Progenitor cell of endocrine pancreas (in vitro differentiated cells): ENCODE measurements around the gene CCDC107. TPM values are rescaled to one million over a fixed set of nuclear protein-coding genes. Genes with fewer than 3 reads are reported as not detected.
A peak's percentile ranks its signal among the peaks of the same experiment; 100 is the strongest.

ENCODE experiments used
- DNase-seq: peaks from one replicate; pipeline ENCODE4 v3.0.0; 2021; ENCODE audit warnings: low spot score; ENCODE audit not compliant: unreplicated experiment
- H3K27ac Mint-ChIP-seq: 2 replicates; pipeline ENCODE4 v1.8.0; 2021; ENCODE audit warnings: mild to moderate bottlenecking, moderate library complexity, mixed read lengths
- H3K27me3 Mint-ChIP-seq: 2 replicates; pipeline ENCODE4 v1.8.0; 2021; ENCODE audit warnings: mixed read lengths
- H3K36me3 Mint-ChIP-seq: 2 replicates; pipeline ENCODE4 v1.8.0; 2022; ENCODE audit warnings: mixed read lengths; ENCODE audit not compliant: insufficient read depth
- H3K4me1 Mint-ChIP-seq: 2 replicates; pipeline ENCODE4 v1.8.0; 2021; ENCODE audit warnings: low read depth, mixed read lengths
- H3K4me3 Mint-ChIP-seq: 2 replicates; pipeline ENCODE4 v1.8.0; 2021; ENCODE audit warnings: low read depth, mild to moderate bottlenecking, moderate library complexity, mixed read lengths
- H3K9me3 Mint-ChIP-seq: 2 replicates; pipeline ENCODE4 v1.8.0; 2021; ENCODE audit warnings: low read depth, mixed read lengths
- total RNA-seq: library from RNA; stranded (reverse); gene quantifications from 2 replicates; pipeline ENCODE4 v1.2.1, GENCODE V29; 2021
- TF ChIP-seq, protein P1 (sequence below): fragments of 200-600 bp; sonication (generic); IDR thresholded peaks from one replicate; pipeline ENCODE4 v1.5.0; 2021; ENCODE audit warnings: antibody characterized with exemption, mild to moderate bottlenecking; ENCODE audit not compliant: unreplicated experiment

CCDC107 gene
- total RNA-seq, 1 donor from 2014 or later: 18.8 TPM

DNA sequence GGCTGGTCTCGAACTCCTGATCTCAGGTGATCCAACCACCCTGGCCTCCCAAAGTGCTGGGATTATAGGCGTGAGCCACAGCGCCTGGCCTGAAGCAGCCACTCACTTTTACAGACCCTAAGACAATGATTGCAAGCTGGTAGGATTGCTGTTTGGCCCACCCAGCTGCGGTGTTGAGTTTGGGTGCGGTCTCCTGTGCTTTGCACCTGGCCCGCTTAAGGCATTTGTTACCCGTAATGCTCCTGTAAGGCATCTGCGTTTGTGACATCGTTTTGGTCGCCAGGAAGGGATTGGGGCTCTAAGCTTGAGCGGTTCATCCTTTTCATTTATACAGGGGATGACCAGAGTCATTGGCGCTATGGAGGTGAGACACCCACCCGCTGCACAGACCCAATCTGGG lies 17.1 kb downstream of the CCDC107 start:
- H3K27ac Mint-ChIP-seq: peak overlapping the region; percentile 64
- H3K27me3 Mint-ChIP-seq: peaks cover 19% of the 10 kb centered on the region
- H3K4me1 Mint-ChIP-seq: peaks cover 4% of the 10 kb centered on the region
- no peaks in the 10 kb centered on the region for H3K36me3 Mint-ChIP-seq
- H3K4me3 Mint-ChIP-seq: peak overlapping the region; percentile 72
- H3K9me3 Mint-ChIP-seq: no peaks in the 10 kb centered on the region
- TF ChIP-seq, protein P1, sequence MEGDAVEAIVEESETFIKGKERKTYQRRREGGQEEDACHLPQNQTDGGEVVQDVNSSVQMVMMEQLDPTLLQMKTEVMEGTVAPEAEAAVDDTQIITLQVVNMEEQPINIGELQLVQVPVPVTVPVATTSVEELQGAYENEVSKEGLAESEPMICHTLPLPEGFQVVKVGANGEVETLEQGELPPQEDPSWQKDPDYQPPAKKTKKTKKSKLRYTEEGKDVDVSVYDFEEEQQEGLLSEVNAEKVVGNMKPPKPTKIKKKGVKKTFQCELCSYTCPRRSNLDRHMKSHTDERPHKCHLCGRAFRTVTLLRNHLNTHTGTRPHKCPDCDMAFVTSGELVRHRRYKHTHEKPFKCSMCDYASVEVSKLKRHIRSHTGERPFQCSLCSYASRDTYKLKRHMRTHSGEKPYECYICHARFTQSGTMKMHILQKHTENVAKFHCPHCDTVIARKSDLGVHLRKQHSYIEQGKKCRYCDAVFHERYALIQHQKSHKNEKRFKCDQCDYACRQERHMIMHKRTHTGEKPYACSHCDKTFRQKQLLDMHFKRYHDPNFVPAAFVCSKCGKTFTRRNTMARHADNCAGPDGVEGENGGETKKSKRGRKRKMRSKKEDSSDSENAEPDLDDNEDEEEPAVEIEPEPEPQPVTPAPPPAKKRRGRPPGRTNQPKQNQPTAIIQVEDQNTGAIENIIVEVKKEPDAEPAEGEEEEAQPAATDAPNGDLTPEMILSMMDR: no peak
- no peak for DNase-seq

- peaks cover 19% of the 10 kb centered on the region for H3K27me3 Mint-ChIP-seq
- peak overlapping the region; percentile 76 for H3K27ac Mint-ChIP-seq
- peak overlapping the region; percentile 72 for H3K4me3 Mint-ChIP-seq
- no peaks in the 10 kb centered on the region for H3K36me3 Mint-ChIP-seq
- H3K9me3 Mint-ChIP-seq: no peaks in the 10 kb centered on the region
- TF ChIP-seq, protein P1: peak; percentile 22
- H3K4me1 Mint-ChIP-seq: peaks cover 4% of the 10 kb centered on the region
- DNase-seq: peak; percentile 86
Measured at GRCh38 chr9:35675732-35676392, 17.8 kb downstream of the CCDC107 start.

DNA sequence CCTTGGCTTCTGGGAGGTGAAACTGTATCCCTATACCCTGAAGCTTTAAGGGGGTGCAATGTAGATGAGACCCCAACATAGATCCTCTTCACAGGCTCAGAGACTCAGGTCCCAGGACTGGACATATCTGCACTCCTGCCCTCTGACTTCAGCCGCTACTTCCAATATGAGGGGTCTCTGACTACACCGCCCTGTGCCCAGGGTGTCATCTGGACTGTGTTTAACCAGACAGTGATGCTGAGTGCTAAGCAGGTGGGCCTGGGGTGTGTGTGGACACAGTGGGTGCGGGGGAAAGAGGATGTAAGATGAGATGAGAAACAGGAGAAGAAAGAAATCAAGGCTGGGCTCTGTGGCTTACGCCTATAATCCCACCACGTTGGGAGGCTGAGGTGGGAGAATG lies 21.0 kb downstream of the CCDC107 start:
- Mint-ChIP-seq H3K9me3 (no peaks in the 10 kb centered on the region), H3K4me3 (no peak overlapping the region), H3K4me1 (peaks cover 5% of the 10 kb centered on the region), H3K27ac (peak overlapping the region; percentile 76), H3K36me3 (no peaks in the 10 kb centered on the region), H3K27me3 (peaks cover 16% of the 10 kb centered on the region)
- TF ChIP-seq, protein P1: no peak
- DNase-seq: no peak

DNA sequence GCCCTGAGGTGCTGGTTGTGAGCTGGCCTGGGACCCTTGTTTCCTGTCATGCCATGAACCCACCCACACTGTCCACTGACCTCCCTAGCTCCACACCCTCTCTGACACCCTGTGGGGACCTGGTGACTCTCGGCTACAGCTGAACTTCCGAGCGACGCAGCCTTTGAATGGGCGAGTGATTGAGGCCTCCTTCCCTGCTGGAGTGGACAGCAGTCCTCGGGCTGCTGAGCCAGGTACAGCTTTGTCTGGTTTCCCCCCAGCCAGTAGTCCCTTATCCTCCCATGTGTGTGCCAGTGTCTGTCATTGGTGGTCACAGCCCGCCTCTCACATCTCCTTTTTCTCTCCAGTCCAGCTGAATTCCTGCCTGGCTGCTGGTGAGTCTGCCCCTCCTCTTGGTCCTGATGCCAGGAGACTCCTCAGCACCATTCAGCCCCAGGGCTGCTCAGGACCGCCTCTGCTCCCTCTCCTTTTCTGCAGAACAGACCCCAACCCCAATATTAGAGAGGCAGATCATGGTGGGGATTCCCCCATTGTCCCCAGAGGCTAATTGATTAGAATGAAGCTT lies 21.8 kb downstream of the CCDC107 start:
- no peak overlapping the region for H3K27ac Mint-ChIP-seq
- TF ChIP-seq, protein P1: no peak
- no peaks in the 10 kb centered on the region for H3K9me3 Mint-ChIP-seq
- no peak for DNase-seq
- peaks cover 10% of the 10 kb centered on the region for H3K27me3 Mint-ChIP-seq
- H3K4me3 Mint-ChIP-seq: no peak overlapping the region
- H3K4me1 Mint-ChIP-seq: peaks cover 4% of the 10 kb centered on the region
- peaks cover 2% of the 10 kb centered on the region for H3K36me3 Mint-ChIP-seq

DNA sequence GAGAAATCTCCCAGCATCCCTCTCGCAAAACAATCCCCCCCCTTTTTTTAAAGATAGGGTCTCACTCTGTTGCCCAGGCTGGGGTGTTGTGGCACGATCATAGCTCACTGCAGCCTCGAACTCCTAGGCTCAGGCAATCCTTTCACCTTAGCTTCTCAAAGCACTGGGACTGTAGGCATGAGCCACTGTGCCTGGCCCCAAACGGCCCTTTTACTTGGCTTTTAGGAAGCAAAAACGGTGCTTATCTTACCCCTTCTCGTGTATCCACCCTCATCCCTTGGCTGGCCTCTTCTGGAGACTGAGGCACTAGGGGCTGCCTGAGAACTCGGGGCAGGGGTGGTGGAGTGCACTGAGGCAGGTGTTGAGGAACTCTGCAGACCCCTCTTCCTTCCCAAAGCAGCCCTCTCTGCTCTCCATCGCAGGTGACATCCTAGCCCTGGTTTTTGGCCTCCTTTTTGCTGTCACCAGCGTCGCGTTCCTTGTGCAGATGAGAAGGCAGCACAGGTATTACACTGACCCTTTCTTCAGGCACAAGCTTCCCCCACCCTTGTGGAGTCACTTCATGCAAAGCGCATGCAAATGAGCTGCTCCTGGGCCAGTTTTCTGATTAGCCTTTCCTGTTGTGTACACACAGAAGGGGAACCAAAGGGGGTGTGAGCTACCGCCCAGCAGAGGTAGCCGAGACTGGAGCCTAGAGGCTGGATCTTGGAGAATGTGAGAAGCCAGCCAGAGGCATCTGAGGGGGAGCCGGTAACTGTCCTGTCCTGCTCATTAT lies 22.4 kb downstream of the CCDC107 start:
- Mint-ChIP-seq H3K36me3 (peaks cover 2% of the 10 kb centered on the region), H3K27me3 (peaks cover 10% of the 10 kb centered on the region), H3K9me3 (no peaks in the 10 kb centered on the region), H3K4me3 (no peak overlapping the region), H3K27ac (no peak overlapping the region), H3K4me1 (peaks cover 4% of the 10 kb centered on the region)
- DNase-seq: no peak
- TF ChIP-seq, protein P1: no peak
